Measurements from ENCODE around the gene CDKN2B-AS1. TPM values are rescaled to one million over a fixed set of nuclear protein-coding genes. Genes with fewer than 3 reads are reported as not detected.
A peak's percentile ranks its signal among the peaks of the same experiment; 100 is the strongest.

Gene CDKN2B-AS1
- total and polyA plus RNA-seq, 2 donors from 2014 or later, result 0.82 TPM; not detected in 1

GRCh38 chr9:21991072-21991959 lies 3.3 kb upstream of the CDKN2B-AS1 start:
- no peak overlapping the region for H3K9ac ChIP-seq (ENCODE audit: low read length in 3 of 3)
- TF ChIP-seq CTCF (IDR thresholded peaks at IDR 0.05; ENCODE audit: borderline replicate concordance, extremely low read depth, insufficient read depth), result no peak
- no peak overlapping the region for H3K27ac ChIP-seq (ENCODE audit: low read depth in 2 of 2, low read length in 2 of 2)
- H3K4me1 ChIP-seq (ENCODE audit: control insufficient read depth in 2 of 3, insufficient read depth in 2 of 3, low read depth in 1 of 3, low read length in 3 of 3), result peaks cover 0 to 12% (median 0%) of the 10 kb centered on the region in 3 donors
- H3K9me3 ChIP-seq (ENCODE audit: control insufficient read depth in 2 of 3, insufficient read depth in 1 of 3, low read length in 3 of 3), result no peaks in the 10 kb centered on the region
- FAIRE-seq (no peak), DNase-seq (no peak)
- intact Hi-C loops (cut with DNase I), result no loop called here
- H3K4me3 ChIP-seq (ENCODE audit: low read length in 3 of 3), result no peak overlapping the region
- H3K27me3 ChIP-seq (ENCODE audit: control insufficient read depth, insufficient read depth, low read length), result peaks cover 66% of the 10 kb centered on the region
- H3K36me3 ChIP-seq (ENCODE audit: control insufficient read depth in 2 of 3, insufficient read depth in 3 of 3, low read length in 3 of 3), result no peaks in the 10 kb centered on the region

GRCh38 chr9:21993007-21993406 lies 1.6 kb upstream of the CDKN2B-AS1 start:
- TF ChIP-seq CTCF (IDR thresholded peaks at IDR 0.05; ENCODE audit: borderline replicate concordance, extremely low read depth, insufficient read depth), result no peak
- H3K27ac ChIP-seq (ENCODE audit: low read depth in 2 of 2, low read length in 2 of 2), result no peak overlapping the region
- DNase-seq, result no peak
- no peaks in the 10 kb centered on the region for H3K9me3 ChIP-seq (ENCODE audit: control insufficient read depth in 2 of 3, insufficient read depth in 1 of 3, low read length in 3 of 3)
- peaks cover 0 to 12% (median 0%) of the 10 kb centered on the region in 3 donors for H3K4me1 ChIP-seq (ENCODE audit: control insufficient read depth in 2 of 3, insufficient read depth in 2 of 3, low read depth in 1 of 3, low read length in 3 of 3)
- FAIRE-seq, result no peak
- H3K4me3 ChIP-seq (ENCODE audit: low read length in 3 of 3), result no peak overlapping the region
- peaks cover 70% of the 10 kb centered on the region for H3K27me3 ChIP-seq (ENCODE audit: control insufficient read depth, insufficient read depth, low read length)
- no peak overlapping the region for H3K9ac ChIP-seq (ENCODE audit: low read length in 3 of 3)
- intact Hi-C loops (cut with DNase I), result no loop called here
- H3K36me3 ChIP-seq (ENCODE audit: control insufficient read depth in 2 of 3, insufficient read depth in 3 of 3, low read length in 3 of 3), result no peaks in the 10 kb centered on the region

- Histone ChIP-seq H3K36me3 (ENCODE audit: control insufficient read depth in 2 of 3, insufficient read depth in 3 of 3, low read length in 3 of 3) (no peaks in the 10 kb centered on the region), H3K4me3 (ENCODE audit: low read length in 3 of 3) (peak within 1 kb of the TSS; percentile 49 to 75 (median 62)), H3K27ac (ENCODE audit: low read depth in 2 of 2, low read length in 2 of 2) (peak within 1 kb of the TSS in 1 of 2 donors; percentile 73), H3K4me1 (ENCODE audit: control insufficient read depth in 2 of 3, insufficient read depth in 2 of 3, low read depth in 1 of 3, low read length in 3 of 3) (peaks cover 0 to 12% (median 0%) of the 10 kb centered on the region in 3 donors), H3K9ac (ENCODE audit: low read length in 3 of 3) (peak within 1 kb of the TSS; percentile 7 to 46 (median 37)), H3K27me3 (ENCODE audit: control insufficient read depth, insufficient read depth, low read length) (peaks cover 64% of the 10 kb centered on the region), H3K9me3 (ENCODE audit: control insufficient read depth in 2 of 3, insufficient read depth in 1 of 3, low read length in 3 of 3) (no peaks in the 10 kb centered on the region)
- no peak for TF ChIP-seq CTCF (IDR thresholded peaks at IDR 0.05; ENCODE audit: borderline replicate concordance, extremely low read depth, insufficient read depth)
- FAIRE-seq, result no peak
- intact Hi-C loops (cut with DNase I), result no loop called here
- DNase-seq, result peak in 3 of 5 donors; percentile 35 to 83 (median 66)
Observed at GRCh38 chr9:21993893-21994555, 567 bp upstream of the CDKN2B-AS1 start, which contains the start of gene CDKN2A. TSS of gene CDKN2A (minus strand) at chr9:21994392.

Measured in kidney (tissue), 14 donors.